C4-2B (cell line): ENCODE measurements around the gene GARNL3.

ENCODE experiments used
- H3K27ac ChIP-seq: fragments of 450-650 bp; 2 replicates; pipeline ENCODE4 v1.5.1; 2017
- CTCF ChIP-seq: fragments of 450-650 bp; conservative IDR thresholded peaks from 2 replicates; pipeline ENCODE4 v1.5.1; 2017; ENCODE audit warnings: mild to moderate bottlenecking
- ZFX ChIP-seq: fragments of 450-650 bp; IDR thresholded peaks from 2 replicates; pipeline ENCODE4 v1.6.1; 2017

Gene GARNL3

GRCh38 chr9:127402401-127403090, 138.0 kb downstream of the GARNL3 start:
- H3K27ac ChIP-seq, result no peak overlapping the region
- TF ChIP-seq ZFX, result no peak
- TF ChIP-seq CTCF, result no peak

GRCh38 chr9:127403507-127404192, 139.1 kb downstream of the GARNL3 start:
- H3K27ac ChIP-seq, result no peak overlapping the region
- TF ChIP-seq CTCF, result no peak
- no peak for TF ChIP-seq ZFX

GRCh38 chr9:127404631-127405030, 140.1 kb downstream of the GARNL3 start:
- no peak for TF ChIP-seq CTCF
- no peak for TF ChIP-seq ZFX
- H3K27ac ChIP-seq, result no peak overlapping the region

- no peak overlapping the region; the same call in 1 of the 2 replicates for H3K27ac ChIP-seq
These were observed 141.0 kb downstream of the GARNL3 start for GRCh38 chr9:127405344-127406125.

GRCh38 chr9:127406799-127407491, 142.4 kb downstream of the GARNL3 start:
- H3K27ac ChIP-seq, result peak overlapping the region; percentile 87
- no peak for TF ChIP-seq ZFX
- TF ChIP-seq CTCF, result no peak

More at GRCh38 chr9:127405344-127406125, 141.0 kb downstream of the GARNL3 start:
- TF ChIP-seq ZFX (no peak), CTCF (no peak)

GRCh38 chr9:127407492-127407843, 142.9 kb downstream of the GARNL3 start:
- H3K27ac ChIP-seq, result peak overlapping the region; percentile 87
- no peak for TF ChIP-seq CTCF
- TF ChIP-seq ZFX, result no peak
